B cell (primary cell): Measurements from ENCODE around the gene APOM. TPM values are rescaled to one million over a fixed set of nuclear protein-coding genes. Genes with fewer than 3 reads are reported as not detected.
A peak's percentile ranks its signal among the peaks of the same experiment; 100 is the strongest.

Source experiments
- ATAC-seq: fragments of 200-7000 bp; cut with Tn5 transposase; one replicate; pipeline ENCODE4 v1.10.0; 2021; ENCODE audit warnings: low read depth, mild to moderate bottlenecking, moderate number of reproducible peaks, moderate library complexity
- CTCF ChIA-PET: fragments of 350-600 bp; sonication (Branson Sonifier 250); formaldehyde crosslinking; loops from one replicate; lab custom pipeline; 2021; ENCODE audit warnings: antibody characterized with exemption, inconsistent platforms; lab: Charles Lee
- POLR2A ChIA-PET: fragments of 350-600 bp; sonication (Branson Sonifier 250); formaldehyde crosslinking; loops from one replicate; lab custom pipeline; 2021; ENCODE audit warnings: antibody characterized with exemption; lab: Charles Lee
- DNase-seq: peaks from one replicate; pipeline ENCODE4 v3.0.0; 2013
- H2AFZ ChIP-seq: 2 replicates; pipeline ENCODE4 v1.6.1; 2012; ENCODE audit warnings: mild to moderate bottlenecking, low read depth, low read length; ENCODE audit not compliant: insufficient read depth, poor library complexity, severe bottlenecking
- H3K27ac ChIP-seq, 2 donors: 1 replicate in 1 of 2; 2 replicates in 1 of 2; pipeline ENCODE4 v1.5.1; 2012 to 2013; ENCODE audit warnings: low read length in 2 of 2, mild to moderate bottlenecking in 2 of 2, moderate library complexity in 1 of 2
- H3K27me3 ChIP-seq, 4 experiments: fragments of 200-600 bp in 1 of 4; sonication (generic) in 1 of 4; replicated peaks in 1 of 4; 1 replicate in 2 of 4; 2 replicates in 2 of 4; pipeline versions ENCODE4 v1.6.1 to v1.7.0; 2013 to 2016; ENCODE audit warnings: low read length in 3 of 4, mild to moderate bottlenecking in 2 of 4, mixed read lengths in 1 of 4, moderate library complexity in 1 of 4; ENCODE audit not compliant: insufficient read depth in 4 of 4, control insufficient read depth in 3 of 4; ENCODE audit errors: control extremely low read depth in 1 of 4
- H3K36me3 ChIP-seq, 2 experiments: replicated peaks in 1 of 2; 1 replicate in 1 of 2; 2 replicates in 1 of 2; pipeline versions ENCODE4 v1.6.1 to v1.7.1; 2013; ENCODE audit warnings: low read length in 1 of 2; ENCODE audit not compliant: insufficient read depth in 2 of 2, control insufficient read depth in 1 of 2; ENCODE audit errors: control extremely low read depth in 1 of 2, extremely low read depth in 1 of 2
- H3K4me1 ChIP-seq, 2 donors: fragments of 200-600 bp in 1 of 2; sonication (generic) in 1 of 2; 1 replicate in 1 of 2; 2 replicates in 1 of 2; pipeline versions ENCODE4 v1.5.1 to v1.6.1; 2013 to 2017; ENCODE audit warnings: low read length in 2 of 2; ENCODE audit not compliant: control insufficient read depth in 2 of 2, insufficient read depth in 2 of 2
- H3K4me2 ChIP-seq: replicated peaks from 2 replicates; pipeline ENCODE3; 2012; ENCODE audit warnings: mild to moderate bottlenecking, low read depth, low read length; ENCODE audit not compliant: poor library complexity, severe bottlenecking
- H3K4me3 ChIP-seq, 5 experiments: fragments of 200-600 bp in 1 of 5; sonication (generic) in 1 of 5; 1 replicate in 3 of 5; 2 replicates in 2 of 5; pipeline versions ENCODE4 v1.5.1 to v1.7.0; 2011 to 2016; ENCODE audit warnings: low read length in 4 of 5, mild to moderate bottlenecking in 4 of 5, low read depth in 2 of 5, control low read depth in 1 of 5, moderate library complexity in 1 of 5; ENCODE audit not compliant: insufficient read depth in 1 of 5; ENCODE audit errors: control extremely low read depth in 1 of 5, extremely low read depth in 1 of 5
- H3K79me2 ChIP-seq: fragments of 200-600 bp; sonication (generic); one replicate; pipeline ENCODE4 v1.6.0; 2016; ENCODE audit warnings: low read length; ENCODE audit not compliant: control insufficient read depth, insufficient read depth
- H3K9ac ChIP-seq: fragments of 200-600 bp; sonication (generic); 2 replicates; pipeline ENCODE4 v1.6.1; 2017; ENCODE audit warnings: mild to moderate bottlenecking, low read length, moderate library complexity
- H3K9me3 ChIP-seq, 3 donors: one replicate each; pipeline versions ENCODE4 v1.6.1 to v1.7.1; 2013; ENCODE audit warnings: low read length in 2 of 3; ENCODE audit not compliant: control insufficient read depth in 2 of 3, insufficient read depth in 1 of 3; ENCODE audit errors: control extremely low read depth in 1 of 3
- H4K20me1 ChIP-seq: 2 replicates; pipeline ENCODE4 v1.6.0; 2012; ENCODE audit warnings: mild to moderate bottlenecking, low read length; ENCODE audit not compliant: insufficient read depth, control insufficient read depth, poor library complexity, severe bottlenecking
- H3K27ac Mint-ChIP-seq: one replicate; pipeline ENCODE4 v1.8.0; 2021; ENCODE audit warnings: mixed read lengths
- H3K27me3 Mint-ChIP-seq: one replicate; pipeline ENCODE4 v1.8.0; 2021; ENCODE audit warnings: mixed read lengths
- H3K4me1 Mint-ChIP-seq: one replicate; pipeline ENCODE4 v1.8.0; 2021; ENCODE audit warnings: mixed read lengths
- H3K4me3 Mint-ChIP-seq: one replicate; pipeline ENCODE4 v1.8.0; 2021; ENCODE audit warnings: mixed read lengths
- H3K9me3 Mint-ChIP-seq: one replicate; pipeline ENCODE4 v1.8.0; 2022; ENCODE audit warnings: mixed read lengths; ENCODE audit not compliant: insufficient read depth
- EZH2 ChIP-seq: IDR thresholded peaks from 2 replicates; pipeline ENCODE4 v1.6.1; 2012; ENCODE audit warnings: borderline replicate concordance, low read depth, mild to moderate bottlenecking, moderate library complexity, low read length; ENCODE audit not compliant: insufficient read depth, poor library complexity, severe bottlenecking
- WGBS: methylation state at CpG from one replicate; pipeline ENCODE4 v1.1.5; 2013; ENCODE audit warnings: missing lambda C conversion rate; ENCODE audit not compliant: insufficient coverage; 5-methylcytosine and 5-hydroxymethylcytosine counted together
- intact Hi-C: fragments of 100-400 bp; cut with micrococcal nuclease; formaldehyde crosslinking; loops from one replicate; pipeline ENCODE4 v1.10.0; 2022
- polyA plus RNA-seq: library from polyadenylated mRNA; depleted of rRNA; stranded (reverse); fragments of >200 nt; gene quantifications from 2 replicates; pipeline ENCODE4 v1.2.3, GENCODE V29; 2012
- total RNA-seq, 2 donors: library from RNA; stranded (reverse); fragments of 120-200 nt in 1 of 2; gene quantifications; 1 replicate in 1 of 2; 2 replicates in 1 of 2; pipeline versions ENCODE4 v1.2.3 to v1.2.4, GENCODE V29; 2013 to 2022
- TF ChIP-seq, protein P1 (sequence below): fragments of 200-600 bp; IDR thresholded peaks from one replicate; pipeline ENCODE4 v1.8.0; 2022; ENCODE audit warnings: antibody characterized with exemption, mild to moderate bottlenecking

The APOM gene
- total and polyA plus RNA-seq, 2 donors (not counting 1 experiment from before 2014, with no cell fraction given) = 3.6 to 11.6 TPM

DNA sequence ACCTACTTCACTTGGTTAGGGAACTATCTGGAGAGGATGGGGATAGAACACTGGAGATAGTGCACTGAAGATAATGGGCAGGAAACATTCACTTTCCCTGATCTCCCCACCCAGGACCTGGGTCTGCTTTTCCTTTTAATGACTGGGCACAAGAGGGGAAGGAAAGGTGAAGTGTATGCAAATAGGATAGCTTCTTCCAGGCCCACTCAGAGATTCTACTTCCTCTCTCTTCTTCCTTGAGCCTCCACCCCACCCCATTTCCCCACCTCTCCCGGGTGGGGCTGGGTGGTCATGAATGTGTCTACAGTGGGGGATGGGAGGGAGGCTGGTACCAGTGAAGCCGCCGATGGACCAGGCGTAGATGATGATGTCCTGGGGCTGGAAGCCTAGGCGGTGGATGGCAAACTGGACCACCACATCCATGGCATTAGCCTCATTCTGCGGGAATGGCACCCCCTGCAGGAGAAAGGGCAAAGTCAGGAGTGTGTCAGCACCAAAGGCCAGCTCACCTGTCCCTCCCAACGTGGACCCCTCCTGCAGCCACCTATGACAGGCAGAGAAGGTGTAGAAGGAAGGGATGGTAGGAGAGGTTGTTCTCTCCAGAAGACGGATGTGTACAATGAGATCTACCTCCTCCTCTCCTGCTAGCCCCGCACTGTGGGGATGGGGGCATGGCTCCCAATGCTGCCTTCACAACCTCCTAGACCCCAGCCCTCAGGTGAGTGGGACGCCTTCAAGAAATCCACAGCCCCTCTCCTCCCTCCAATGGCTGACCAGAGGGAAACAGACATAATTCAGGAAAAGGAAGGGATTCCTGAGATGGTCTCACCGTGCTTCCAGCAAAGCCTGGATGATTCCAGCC is 33.8 kb downstream of the APOM start:
- intact Hi-C loops = no loop called here
- Histone ChIP-seq H3K4me3 (no peak overlapping the region), H3K27me3 (no peaks in the 10 kb centered on the region), H3K9ac (no peak overlapping the region), H3K79me2 (no peaks in the 10 kb centered on the region), H4K20me1 (no peaks in the 10 kb centered on the region), H3K4me1 (peaks cover 10 to 18% of the 10 kb centered on the region in 2 donors), H2AFZ (no peak overlapping the region), H3K9me3 (no peaks in the 10 kb centered on the region), H3K27ac (peak overlapping the region in 1 of 2 donors; percentile 32), H3K4me2 (peak overlapping the region; percentile 36), H3K36me3 (peaks cover 0 to 81% of the 10 kb centered on the region in 2 experiments)
- no peak for TF ChIP-seq EZH2
- TF ChIP-seq, protein P1, sequence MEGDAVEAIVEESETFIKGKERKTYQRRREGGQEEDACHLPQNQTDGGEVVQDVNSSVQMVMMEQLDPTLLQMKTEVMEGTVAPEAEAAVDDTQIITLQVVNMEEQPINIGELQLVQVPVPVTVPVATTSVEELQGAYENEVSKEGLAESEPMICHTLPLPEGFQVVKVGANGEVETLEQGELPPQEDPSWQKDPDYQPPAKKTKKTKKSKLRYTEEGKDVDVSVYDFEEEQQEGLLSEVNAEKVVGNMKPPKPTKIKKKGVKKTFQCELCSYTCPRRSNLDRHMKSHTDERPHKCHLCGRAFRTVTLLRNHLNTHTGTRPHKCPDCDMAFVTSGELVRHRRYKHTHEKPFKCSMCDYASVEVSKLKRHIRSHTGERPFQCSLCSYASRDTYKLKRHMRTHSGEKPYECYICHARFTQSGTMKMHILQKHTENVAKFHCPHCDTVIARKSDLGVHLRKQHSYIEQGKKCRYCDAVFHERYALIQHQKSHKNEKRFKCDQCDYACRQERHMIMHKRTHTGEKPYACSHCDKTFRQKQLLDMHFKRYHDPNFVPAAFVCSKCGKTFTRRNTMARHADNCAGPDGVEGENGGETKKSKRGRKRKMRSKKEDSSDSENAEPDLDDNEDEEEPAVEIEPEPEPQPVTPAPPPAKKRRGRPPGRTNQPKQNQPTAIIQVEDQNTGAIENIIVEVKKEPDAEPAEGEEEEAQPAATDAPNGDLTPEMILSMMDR = no peak
- WGBS = 96% methylated on average over 6 of the region's 11 CpGs
- peaks cover 17% of the 10 kb centered on the region for H3K4me1 Mint-ChIP-seq
- peak overlapping the region; percentile 56 for H3K27ac Mint-ChIP-seq
- H3K4me3 Mint-ChIP-seq = no peak overlapping the region
- ChIA-PET CTCF (no interaction called here), POLR2A (interaction anchor here (0.5 kb wide), 1 partner anchor 160 kb away, joined by 6 read pairs; no protein-coding TSS in a partner anchor)
- no peaks in the 10 kb centered on the region for H3K27me3 Mint-ChIP-seq
- no peak for ATAC-seq
- no peaks in the 10 kb centered on the region for H3K9me3 Mint-ChIP-seq
- DNase-seq = no peak
